GM12874 (cell line): ENCODE data around the gene ZBTB3.

Experiments used
- CTCF ChIP-seq: IDR thresholded peaks from 2 replicates; pipeline ENCODE4 v1.5.1; 2011; ENCODE audit warnings: low read depth, mild to moderate bottlenecking, control low read depth, low read length, moderate library complexity; ENCODE audit not compliant: insufficient read depth

The ZBTB3 gene

GRCh38 chr11:62727165-62727871 is 26.6 kb downstream of the ZBTB3 start, which contains the start of gene HNRNPUL2:
Gene HNRNPUL2 (minus strand): TSS chr11:62727457. CDS start chr11:62727156, 301 bp downstream.
- no peak for TF ChIP-seq CTCF

GRCh38 chr11:62726915-62727164 is 27.1 kb downstream of the ZBTB3 start:
- TF ChIP-seq CTCF = no peak

GRCh38 chr11:62726156-62726914 is 27.6 kb downstream of the ZBTB3 start:
- TF ChIP-seq CTCF = no peak

GRCh38 chr11:62725646-62726045 is 28.3 kb downstream of the ZBTB3 start:
- no peak for TF ChIP-seq CTCF

- no peak for TF ChIP-seq CTCF
Observed at GRCh38 chr11:62724171-62724570, 29.8 kb downstream of the ZBTB3 start.

- no peak for TF ChIP-seq CTCF
Observed at GRCh38 chr11:62721994-62722393, 32.0 kb downstream of the ZBTB3 start.

GRCh38 chr11:62719302-62719978 is 34.5 kb downstream of the ZBTB3 start:
- TF ChIP-seq CTCF = no peak
